Smooth muscle cell (in vitro differentiated cells): ENCODE results near the gene EN1. TPM values are rescaled to one million over a fixed set of nuclear protein-coding genes. Genes with fewer than 3 reads are reported as not detected.
A peak's percentile ranks its signal among the peaks of the same experiment; 100 is the strongest.

Experiments
- DNase-seq: peaks from one replicate; lab custom pipeline; 2025; ENCODE audit not compliant: unreplicated experiment; lab: John Stamatoyannopoulos, UW
- H2AFZ ChIP-seq: fragments of 200-600 bp; sonication (generic); 2 replicates; pipeline ENCODE4 v1.6.0; 2016; ENCODE audit warnings: antibody characterized with exemption, low read depth, mild to moderate bottlenecking
- H3F3A ChIP-seq: fragments of 200-600 bp; sonication (generic); 2 replicates; pipeline ENCODE4 v1.6.0; 2017; ENCODE audit warnings: antibody characterized with exemption, low read depth
- H3K27ac ChIP-seq: fragments of 200-600 bp; sonication (generic); 2 replicates; pipeline ENCODE4 v1.5.1; 2016; ENCODE audit warnings: low read depth, mild to moderate bottlenecking
- H3K27me3 ChIP-seq: fragments of 200-600 bp; sonication (generic); 2 replicates; pipeline ENCODE4 v1.6.1; 2016; ENCODE audit warnings: low read depth, mild to moderate bottlenecking
- H3K36me3 ChIP-seq: fragments of 200-600 bp; sonication (generic); 2 replicates; pipeline ENCODE4 v1.5.1; 2016; ENCODE audit warnings: low read depth
- H3K4me1 ChIP-seq: fragments of 200-600 bp; sonication (generic); 2 replicates; pipeline ENCODE4 v1.5.1; 2016; ENCODE audit warnings: low read depth
- H3K4me2 ChIP-seq: fragments of 200-600 bp; sonication (generic); 2 replicates; pipeline ENCODE4 v1.6.0; 2016; ENCODE audit warnings: mild to moderate bottlenecking
- H3K4me3 ChIP-seq: fragments of 200-600 bp; sonication (generic); 2 replicates; pipeline ENCODE4 v1.5.1; 2016; ENCODE audit warnings: mild to moderate bottlenecking
- H3K79me2 ChIP-seq: fragments of 200-600 bp; sonication (generic); 2 replicates; pipeline ENCODE4 v1.6.0; 2016; ENCODE audit warnings: low read depth, mild to moderate bottlenecking
- H3K9ac ChIP-seq: fragments of 200-600 bp; sonication (generic); 2 replicates; pipeline ENCODE4 v1.6.0; 2016; ENCODE audit warnings: low read depth
- H3K9me3 ChIP-seq: fragments of 200-600 bp; sonication (generic); replicated peaks from 2 replicates; pipeline ENCODE4 v1.5.1; 2016; ENCODE audit warnings: low read depth
- H4K20me1 ChIP-seq: fragments of 200-600 bp; sonication (generic); 2 replicates; pipeline ENCODE4 v1.6.0; 2016; ENCODE audit warnings: low read depth
- WGBS: methylation state at CpG from one replicate; pipeline ENCODE4 v1.1.7; 2016; ENCODE audit warnings: low lambda C conversion rate; 5-methylcytosine and 5-hydroxymethylcytosine counted together
- polyA plus RNA-seq: library from polyadenylated mRNA; unstranded; fragments of >200 nt; fragmentation: Nextera tagmentation; extraction: Ambion mirVana; gene quantifications from 2 replicates; pipeline ENCODE4 v1.2.1, GENCODE V29; 2016
- total RNA-seq: library from RNA; depleted of rRNA; stranded (reverse); fragments of >200 nt; gene quantifications from 2 replicates; pipeline ENCODE4 v1.2.3, GENCODE V29; 2014
- TF ChIP-seq, protein P1 (sequence below): fragments of 200-600 bp; sonication (generic); IDR thresholded peaks from 2 replicates; pipeline ENCODE4 v1.5.1; 2017; ENCODE audit warnings: borderline replicate concordance, mild to moderate bottlenecking, antibody characterized with exemption; ENCODE audit not compliant: insufficient read depth, poor library complexity, severe bottlenecking

The EN1 gene
- total and polyA plus RNA-seq, 2 experiments from 2014 or later = 3.0 to 3.4 TPM

DNA sequence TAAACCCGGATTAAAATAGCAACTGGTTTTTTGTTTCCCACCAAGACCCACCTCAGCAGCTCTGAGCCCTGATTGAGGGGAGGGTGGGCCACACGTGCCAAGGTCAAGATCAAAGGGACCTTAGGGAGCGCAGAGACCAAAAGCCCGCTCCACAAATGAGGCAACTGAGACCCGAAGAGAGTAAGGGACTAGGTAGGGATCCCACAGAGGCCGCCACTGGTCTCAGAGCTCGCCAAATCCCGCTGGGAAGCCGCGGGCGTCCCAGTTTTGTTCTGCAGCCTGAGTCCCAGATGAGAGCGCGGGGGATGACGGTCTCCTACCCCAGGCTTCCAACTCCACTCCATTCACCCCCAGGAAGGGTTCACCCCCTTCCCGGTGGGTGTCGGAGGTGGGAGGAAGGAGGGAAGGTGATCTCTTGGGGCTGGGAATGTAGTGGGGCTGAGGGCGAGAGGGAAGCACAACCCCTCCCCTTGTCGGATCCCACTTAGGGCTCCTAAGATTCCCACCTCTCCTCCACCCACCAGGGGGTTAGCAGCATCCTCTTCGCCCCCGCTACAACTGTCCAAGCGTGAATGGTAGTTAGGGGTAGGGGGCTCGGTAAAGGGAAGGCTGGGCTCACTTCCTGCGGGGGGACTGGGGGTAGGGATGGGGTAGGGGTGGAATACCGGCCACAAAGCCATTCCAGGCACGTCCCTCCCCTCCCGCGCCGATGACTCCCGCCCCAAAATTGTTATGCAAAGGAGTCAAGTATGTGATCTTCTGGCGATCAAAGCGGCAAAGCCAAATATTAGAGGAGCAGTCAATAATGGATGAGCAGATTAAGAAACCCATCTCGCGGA is 7.3 kb upstream of the EN1 start:
- Histone ChIP-seq H3F3A (no peaks in the 10 kb centered on the region), H3K79me2 (no peaks in the 10 kb centered on the region), H4K20me1 (no peaks in the 10 kb centered on the region), H3K27ac (no peak overlapping the region), H2AFZ (peak overlapping the region; percentile 41), H3K4me3 (peak overlapping the region; percentile 49), H3K27me3 (peaks cover 99% of the 10 kb centered on the region), H3K36me3 (no peaks in the 10 kb centered on the region), H3K9me3 (no peaks in the 10 kb centered on the region), H3K9ac (no peak overlapping the region), H3K4me1 (peaks cover 10% of the 10 kb centered on the region), H3K4me2 (peak overlapping the region; percentile 89)
- TF ChIP-seq, protein P1, sequence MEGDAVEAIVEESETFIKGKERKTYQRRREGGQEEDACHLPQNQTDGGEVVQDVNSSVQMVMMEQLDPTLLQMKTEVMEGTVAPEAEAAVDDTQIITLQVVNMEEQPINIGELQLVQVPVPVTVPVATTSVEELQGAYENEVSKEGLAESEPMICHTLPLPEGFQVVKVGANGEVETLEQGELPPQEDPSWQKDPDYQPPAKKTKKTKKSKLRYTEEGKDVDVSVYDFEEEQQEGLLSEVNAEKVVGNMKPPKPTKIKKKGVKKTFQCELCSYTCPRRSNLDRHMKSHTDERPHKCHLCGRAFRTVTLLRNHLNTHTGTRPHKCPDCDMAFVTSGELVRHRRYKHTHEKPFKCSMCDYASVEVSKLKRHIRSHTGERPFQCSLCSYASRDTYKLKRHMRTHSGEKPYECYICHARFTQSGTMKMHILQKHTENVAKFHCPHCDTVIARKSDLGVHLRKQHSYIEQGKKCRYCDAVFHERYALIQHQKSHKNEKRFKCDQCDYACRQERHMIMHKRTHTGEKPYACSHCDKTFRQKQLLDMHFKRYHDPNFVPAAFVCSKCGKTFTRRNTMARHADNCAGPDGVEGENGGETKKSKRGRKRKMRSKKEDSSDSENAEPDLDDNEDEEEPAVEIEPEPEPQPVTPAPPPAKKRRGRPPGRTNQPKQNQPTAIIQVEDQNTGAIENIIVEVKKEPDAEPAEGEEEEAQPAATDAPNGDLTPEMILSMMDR = no peak
- no peak for DNase-seq
- WGBS = 1% methylated on average over 33 of the region's 33 CpGs

DNA sequence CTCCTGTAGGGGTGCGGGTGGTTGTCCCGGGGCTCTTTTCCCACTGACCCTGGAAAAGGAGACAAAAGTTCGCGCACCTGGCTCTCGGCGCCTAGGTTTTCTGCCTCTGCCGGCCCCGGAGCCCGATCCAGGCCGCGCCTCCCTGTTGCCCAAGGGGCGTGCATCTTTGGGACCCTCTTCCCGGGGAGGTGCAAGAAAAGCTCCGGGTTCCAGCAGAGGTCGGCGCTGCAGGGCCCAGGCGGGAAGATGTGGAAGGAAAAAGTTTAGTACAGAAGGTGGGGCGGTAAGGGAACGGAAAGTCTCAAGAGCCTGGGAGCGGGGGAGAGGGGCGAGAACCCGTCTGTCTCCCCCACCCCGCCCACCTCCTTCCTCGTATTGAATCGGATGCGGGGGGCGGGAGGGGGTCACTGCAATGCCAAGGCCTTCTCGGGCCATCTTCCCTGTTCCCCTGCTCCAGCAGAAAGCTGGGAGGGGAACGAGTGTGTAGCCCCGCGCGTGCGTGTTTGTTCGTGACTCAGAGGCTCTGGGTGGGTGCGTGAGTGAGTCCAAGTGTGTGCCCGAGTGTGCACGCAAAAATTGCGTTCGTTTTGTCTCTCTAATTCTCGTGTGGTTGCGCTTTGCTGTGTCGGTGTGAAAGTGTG is 6.3 kb upstream of the EN1 start:
- Histone ChIP-seq H3K9me3 (no peaks in the 10 kb centered on the region), H3K27ac (no peak overlapping the region), H3K79me2 (no peaks in the 10 kb centered on the region), H3K4me3 (peak overlapping the region; percentile 33), H2AFZ (no peak overlapping the region), H3K4me2 (peak overlapping the region; percentile 89), H3K9ac (no peak overlapping the region), H3K27me3 (peaks cover 99% of the 10 kb centered on the region), H3F3A (no peaks in the 10 kb centered on the region), H3K36me3 (no peaks in the 10 kb centered on the region), H3K4me1 (peaks cover 10% of the 10 kb centered on the region), H4K20me1 (no peaks in the 10 kb centered on the region)
- no peak for DNase-seq
- TF ChIP-seq, protein P1 = no peak
- WGBS = 3% methylated on average over 39 of the region's 42 CpGs

DNA sequence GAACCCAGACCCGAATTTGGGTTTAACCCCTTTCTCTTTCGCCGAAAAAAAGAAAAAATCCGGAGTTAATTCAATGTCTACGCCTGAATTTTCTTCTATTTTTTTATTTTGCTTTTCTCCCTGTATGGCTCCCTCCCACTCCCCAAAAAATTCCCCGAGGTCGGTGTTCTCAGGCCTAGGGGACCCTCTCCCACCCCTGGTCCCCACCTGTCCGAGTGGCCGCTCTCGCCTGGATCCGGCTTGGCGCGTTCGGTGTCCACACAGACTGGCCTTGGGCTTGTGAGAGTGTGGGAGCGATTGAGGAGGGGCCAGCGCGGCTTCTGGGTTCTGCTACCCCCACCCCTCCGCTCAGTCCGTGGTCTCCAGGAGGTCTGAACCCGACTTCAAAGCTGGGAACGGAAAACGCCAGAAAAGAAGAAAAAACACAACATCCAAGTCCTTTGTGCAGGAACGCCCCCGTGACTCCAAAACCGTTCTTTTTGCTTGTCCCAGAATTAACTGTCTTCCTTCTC is 5.7 kb upstream of the EN1 start:
- Histone ChIP-seq H3K4me3 (peak overlapping the region; percentile 33), H4K20me1 (no peaks in the 10 kb centered on the region), H3K27ac (no peak overlapping the region), H3K36me3 (no peaks in the 10 kb centered on the region), H3K4me1 (peaks cover 10% of the 10 kb centered on the region), H3K9me3 (no peaks in the 10 kb centered on the region), H3K4me2 (peak overlapping the region; percentile 89), H2AFZ (no peak overlapping the region), H3F3A (no peaks in the 10 kb centered on the region), H3K9ac (no peak overlapping the region), H3K79me2 (no peaks in the 10 kb centered on the region), H3K27me3 (peaks cover 99% of the 10 kb centered on the region)
- 5% methylated on average over 24 of the region's 25 CpGs for WGBS
- DNase-seq = no peak
- TF ChIP-seq, protein P1 = no peak
